ENCODE measurements around the gene GALNT12. TPM values are rescaled to one million over a fixed set of nuclear protein-coding genes. Genes with fewer than 3 reads are reported as not detected.

GALNT12 gene
- total and polyA plus RNA-seq, 2 experiments from 2014 or later: 13.9 to 16.4 TPM

DNA sequence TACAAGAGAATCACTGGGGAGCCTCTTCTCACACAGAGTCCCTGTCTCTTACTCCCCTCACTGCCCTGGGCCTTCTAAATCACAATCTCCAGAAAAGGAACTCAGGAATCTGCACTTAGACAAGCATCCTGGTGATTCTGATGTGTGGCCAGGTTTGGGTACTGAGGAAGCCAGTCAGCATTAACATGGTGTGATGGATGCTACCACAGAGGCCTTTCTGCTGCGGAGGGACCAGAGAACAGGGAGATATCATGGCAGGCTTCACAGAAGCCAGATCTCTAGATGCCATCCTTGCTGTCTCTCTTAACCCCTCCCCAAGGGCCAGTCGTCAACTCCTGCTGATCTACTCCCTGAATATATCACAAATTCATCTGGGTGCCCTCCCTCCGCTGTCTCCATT lies 12.7 kb upstream of the GALNT12 start:
- H3K9me3 ChIP-seq (ENCODE audit: low read depth): peaks cover 5% of the 10 kb centered on the region
- 86% methylated on average over 3 of the region's 3 CpGs for WGBS (ENCODE audit: low lambda C conversion rate, missing lambda C conversion rate)
- TF ChIP-seq EZH2 (IDR thresholded peaks at IDR 0.05; ENCODE audit: borderline replicate concordance): no peak
- no peak for TF ChIP-seq EZH2phosphoT487 (IDR thresholded peaks at IDR 0.05; ENCODE audit: low read depth, severe bottlenecking, unreplicated experiment)
- TF ChIP-seq, protein P1, sequence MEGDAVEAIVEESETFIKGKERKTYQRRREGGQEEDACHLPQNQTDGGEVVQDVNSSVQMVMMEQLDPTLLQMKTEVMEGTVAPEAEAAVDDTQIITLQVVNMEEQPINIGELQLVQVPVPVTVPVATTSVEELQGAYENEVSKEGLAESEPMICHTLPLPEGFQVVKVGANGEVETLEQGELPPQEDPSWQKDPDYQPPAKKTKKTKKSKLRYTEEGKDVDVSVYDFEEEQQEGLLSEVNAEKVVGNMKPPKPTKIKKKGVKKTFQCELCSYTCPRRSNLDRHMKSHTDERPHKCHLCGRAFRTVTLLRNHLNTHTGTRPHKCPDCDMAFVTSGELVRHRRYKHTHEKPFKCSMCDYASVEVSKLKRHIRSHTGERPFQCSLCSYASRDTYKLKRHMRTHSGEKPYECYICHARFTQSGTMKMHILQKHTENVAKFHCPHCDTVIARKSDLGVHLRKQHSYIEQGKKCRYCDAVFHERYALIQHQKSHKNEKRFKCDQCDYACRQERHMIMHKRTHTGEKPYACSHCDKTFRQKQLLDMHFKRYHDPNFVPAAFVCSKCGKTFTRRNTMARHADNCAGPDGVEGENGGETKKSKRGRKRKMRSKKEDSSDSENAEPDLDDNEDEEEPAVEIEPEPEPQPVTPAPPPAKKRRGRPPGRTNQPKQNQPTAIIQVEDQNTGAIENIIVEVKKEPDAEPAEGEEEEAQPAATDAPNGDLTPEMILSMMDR (IDR thresholded peaks at IDR 0.05; ENCODE audit: poor library complexity): no peak
- DNase-seq (ENCODE audit: low spot score): peak; percentile 2
- peaks cover 46% of the 10 kb centered on the region for H3K79me2 ChIP-seq
- no peak overlapping the region for H3K27ac ChIP-seq
- no peaks in the 10 kb centered on the region for H3K9me2 ChIP-seq (replicated peaks; ENCODE audit: insufficient read depth)
- no peaks in the 10 kb centered on the region for H3K36me3 ChIP-seq (replicated peaks; ENCODE audit: insufficient read depth, low read depth)
- no peak overlapping the region for H2AFZ ChIP-seq
- H3K4me1 ChIP-seq (ENCODE audit: insufficient read depth): peaks cover 14% of the 10 kb centered on the region
- H4K20me1 ChIP-seq (ENCODE audit: insufficient read depth, poor library complexity, severe bottlenecking): no peaks in the 10 kb centered on the region
- H3K4me2 ChIP-seq: peak overlapping the region; percentile 79
- H3K4me3 ChIP-seq: no peak overlapping the region
- no peaks in the 10 kb centered on the region for H3K27me3 ChIP-seq

DNA sequence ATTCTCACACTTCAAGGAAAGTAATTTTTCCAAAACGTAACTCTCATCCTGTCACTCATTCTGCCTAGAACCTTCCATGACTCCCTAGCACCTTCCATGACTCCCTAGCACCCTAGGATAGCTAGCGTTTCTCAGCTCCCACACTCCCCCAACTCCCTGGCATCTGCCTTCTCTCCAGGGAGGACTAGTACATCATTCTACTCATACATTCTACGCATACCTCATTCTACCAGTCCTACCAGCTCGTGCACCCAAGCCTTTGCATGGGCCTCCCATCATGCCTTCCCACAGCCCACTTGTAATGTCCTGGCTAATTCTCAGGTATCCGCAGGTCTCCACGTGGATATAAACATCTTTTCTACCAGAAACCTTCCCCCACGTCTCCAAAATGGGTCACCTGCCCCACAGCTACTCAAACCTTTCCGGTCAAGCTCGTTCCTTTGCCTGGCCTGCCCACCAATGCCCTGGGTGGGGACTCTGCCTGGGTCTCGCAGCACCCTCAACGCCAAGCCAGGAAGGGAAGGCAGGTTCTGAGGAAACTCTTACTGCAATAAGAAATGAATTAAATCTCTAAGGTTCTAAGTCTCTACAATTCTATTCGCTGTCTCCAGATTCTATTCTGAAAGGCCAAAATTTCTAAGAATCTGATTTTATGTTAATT lies 12.0 kb upstream of the GALNT12 start:
- no peaks in the 10 kb centered on the region for H3K27me3 ChIP-seq
- H3K27ac ChIP-seq: peak overlapping the region; percentile 71
- H4K20me1 ChIP-seq (ENCODE audit: insufficient read depth, poor library complexity, severe bottlenecking): no peaks in the 10 kb centered on the region
- H3K9me2 ChIP-seq (replicated peaks; ENCODE audit: insufficient read depth): no peaks in the 10 kb centered on the region
- no peaks in the 10 kb centered on the region for H3K36me3 ChIP-seq (replicated peaks; ENCODE audit: insufficient read depth, low read depth)
- peak; percentile 4 for DNase-seq (ENCODE audit: low spot score)
- H3K4me3 ChIP-seq: peak overlapping the region; percentile 85
- H3K4me2 ChIP-seq: peak overlapping the region; percentile 79
- H3K4me1 ChIP-seq (ENCODE audit: insufficient read depth): peaks cover 14% of the 10 kb centered on the region
- peaks cover 44% of the 10 kb centered on the region for H3K79me2 ChIP-seq
- WGBS (ENCODE audit: low lambda C conversion rate, missing lambda C conversion rate): 42% methylated on average over 12 of the region's 12 CpGs
- TF ChIP-seq EZH2phosphoT487 (IDR thresholded peaks at IDR 0.05; ENCODE audit: low read depth, severe bottlenecking, unreplicated experiment) (no peak), EZH2 (IDR thresholded peaks at IDR 0.05; ENCODE audit: borderline replicate concordance) (no peak)
- peak overlapping the region; percentile 71 for H2AFZ ChIP-seq
- peaks cover 5% of the 10 kb centered on the region for H3K9me3 ChIP-seq (ENCODE audit: low read depth)

DNA sequence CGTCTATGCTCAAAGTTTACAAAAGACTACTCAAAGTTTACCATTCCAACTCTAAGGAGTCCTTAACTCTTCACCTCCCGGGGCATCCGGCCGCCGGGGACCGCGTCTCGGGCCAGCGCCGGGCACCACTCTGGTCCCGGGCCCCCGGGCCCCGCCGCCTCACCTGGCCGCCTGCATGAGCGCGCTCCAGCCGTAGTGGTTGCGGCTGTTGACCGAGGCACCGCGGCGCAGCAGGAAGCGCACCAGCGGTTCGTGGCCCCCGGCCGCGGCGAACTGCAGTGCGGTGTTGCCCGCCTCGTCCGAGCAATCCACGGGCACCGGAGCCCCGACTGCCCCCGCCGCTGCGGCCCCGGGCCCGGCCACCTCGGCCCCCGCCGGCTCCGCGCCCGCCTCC lies 11.5 kb upstream of the GALNT12 start:
- H3K4me1 ChIP-seq (ENCODE audit: insufficient read depth): peaks cover 14% of the 10 kb centered on the region
- no peaks in the 10 kb centered on the region for H3K9me2 ChIP-seq (replicated peaks; ENCODE audit: insufficient read depth)
- peak overlapping the region; percentile 71 for H3K27ac ChIP-seq
- H3K79me2 ChIP-seq: peaks cover 39% of the 10 kb centered on the region
- peak overlapping the region; percentile 79 for H3K4me2 ChIP-seq
- TF ChIP-seq EZH2phosphoT487 (IDR thresholded peaks at IDR 0.05; ENCODE audit: low read depth, severe bottlenecking, unreplicated experiment): no peak
- TF ChIP-seq, protein P1 (IDR thresholded peaks at IDR 0.05; ENCODE audit: poor library complexity): no peak
- no peak for TF ChIP-seq EZH2 (IDR thresholded peaks at IDR 0.05; ENCODE audit: borderline replicate concordance)
- no peaks in the 10 kb centered on the region for H3K27me3 ChIP-seq
- H3K9me3 ChIP-seq (ENCODE audit: low read depth): peaks cover 5% of the 10 kb centered on the region
- H3K36me3 ChIP-seq (replicated peaks; ENCODE audit: insufficient read depth, low read depth): no peaks in the 10 kb centered on the region
- H2AFZ ChIP-seq: peak overlapping the region; percentile 71
- peak; percentile 54 for DNase-seq (ENCODE audit: low spot score)
- no peaks in the 10 kb centered on the region for H4K20me1 ChIP-seq (ENCODE audit: insufficient read depth, poor library complexity, severe bottlenecking)
- WGBS (ENCODE audit: low lambda C conversion rate, missing lambda C conversion rate): 1% methylated on average over 28 of the region's 48 CpGs
- H3K4me3 ChIP-seq: peak overlapping the region; percentile 85

DNA sequence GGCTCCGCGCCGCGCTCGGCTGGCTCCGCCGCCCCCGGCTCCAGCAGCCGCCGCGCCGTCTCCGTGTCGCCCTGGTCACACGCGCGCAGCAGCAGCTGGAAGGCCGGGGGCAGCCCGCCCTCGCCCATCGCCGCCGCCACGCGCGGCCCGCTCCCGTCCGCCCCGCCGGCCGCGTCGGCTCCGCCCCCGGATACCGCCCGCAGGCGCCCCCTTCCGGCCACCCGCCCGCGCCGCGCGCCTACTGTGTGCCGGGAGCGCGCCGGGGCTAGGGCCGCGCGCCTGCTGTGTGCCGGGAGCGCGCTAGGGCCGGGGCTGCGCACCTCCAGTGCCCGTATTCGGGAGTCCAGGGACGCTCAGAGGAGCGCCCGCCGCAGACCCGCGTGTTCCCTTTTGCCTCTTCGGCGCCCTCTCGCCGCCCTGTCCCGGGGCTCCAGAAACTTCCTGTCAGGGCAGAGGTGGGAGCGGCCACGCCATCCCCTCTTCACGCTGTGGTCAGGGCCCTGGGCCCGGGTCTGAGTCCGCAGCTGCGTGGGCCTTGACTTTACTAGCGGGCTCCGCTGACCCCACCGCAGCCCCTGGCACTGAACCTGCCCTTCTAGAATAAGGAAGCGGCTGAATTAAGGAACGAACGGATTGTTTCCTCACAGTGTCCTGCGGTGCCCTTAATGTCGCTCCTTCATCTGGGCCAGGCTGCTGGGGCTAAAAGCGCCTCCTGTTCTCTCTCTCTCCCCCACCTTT lies 10.9 kb upstream of the GALNT12 start, which contains the start of gene ANKS6:
ANKS6 (minus strand) TSS at position 192 of the 738 bp plus-strand sequence; CDS start at position 128, 64 bp downstream.
- Histone ChIP-seq H3K9me2 (replicated peaks; ENCODE audit: insufficient read depth) (no peaks in the 10 kb centered on the region), H3K4me1 (ENCODE audit: insufficient read depth) (peaks cover 12% of the 10 kb centered on the region), H3K4me3 (peak within 1 kb of the TSS; percentile 87), H3K79me2 (peaks cover 38% of the 10 kb centered on the region), H3K36me3 (replicated peaks; ENCODE audit: insufficient read depth, low read depth) (no peaks in the 10 kb centered on the region), H3K27me3 (no peaks in the 10 kb centered on the region), H3K4me2 (peak within 1 kb of the TSS; percentile 99), H3K27ac (peak within 1 kb of the TSS; percentile 89), H3K9me3 (ENCODE audit: low read depth) (peaks cover 5% of the 10 kb centered on the region), H2AFZ (peak within 1 kb of the TSS; percentile 100), H4K20me1 (ENCODE audit: insufficient read depth, poor library complexity, severe bottlenecking) (no peaks in the 10 kb centered on the region)
- 11% methylated on average over 47 of the region's 86 CpGs for WGBS (ENCODE audit: low lambda C conversion rate, missing lambda C conversion rate)
- no peak for TF ChIP-seq EZH2 (IDR thresholded peaks at IDR 0.05; ENCODE audit: borderline replicate concordance)
- no peak for TF ChIP-seq EZH2phosphoT487 (IDR thresholded peaks at IDR 0.05; ENCODE audit: low read depth, severe bottlenecking, unreplicated experiment)
- TF ChIP-seq, protein P1 (IDR thresholded peaks at IDR 0.05; ENCODE audit: poor library complexity): peak; percentile 51
- peak; percentile 94 for DNase-seq (ENCODE audit: low spot score)

Measured in hepatocyte (in vitro differentiated cells).